NT2/D1 (cell line): Measurements from ENCODE around the gene CLEC16A.

Experiments
- DNase-seq: peaks from one replicate; pipeline ENCODE4 v3.0.0-alpha.2; 2011; ENCODE audit warnings: low read depth, low spot score
- H3K27me3 ChIP-seq: 2 replicates; pipeline ENCODE4 v1.6.0; 2011; ENCODE audit warnings: mild to moderate bottlenecking; ENCODE audit not compliant: insufficient read length, insufficient read depth
- H3K36me3 ChIP-seq: 2 replicates; pipeline ENCODE4 v1.6.1; 2011; ENCODE audit warnings: mild to moderate bottlenecking, low read length, mixed read lengths; ENCODE audit not compliant: insufficient read depth, insufficient read length
- H3K4me1 ChIP-seq: 2 replicates; pipeline ENCODE4 v1.5.1; 2011; ENCODE audit not compliant: insufficient read depth, insufficient read length
- H3K4me3 ChIP-seq: 2 replicates; pipeline ENCODE4 v1.5.1; 2011; ENCODE audit warnings: low read depth; ENCODE audit not compliant: insufficient read length
- H3K9ac ChIP-seq: 2 replicates; pipeline ENCODE4 v1.6.0; 2011; ENCODE audit warnings: low read depth; ENCODE audit not compliant: insufficient read length
- H3K9me3 ChIP-seq: 2 replicates; pipeline ENCODE4 v1.5.1; 2011; ENCODE audit warnings: mild to moderate bottlenecking, low read length; ENCODE audit not compliant: insufficient read depth
- SUZ12 ChIP-seq: IDR thresholded peaks from 2 replicates; pipeline ENCODE4 v1.6.1; 2011; ENCODE audit not compliant: insufficient read length, insufficient read depth; ENCODE audit errors: extremely low read depth
- YY1 ChIP-seq: IDR thresholded peaks from 2 replicates; pipeline ENCODE4 v1.6.1; 2011; ENCODE audit not compliant: insufficient read length, insufficient read depth
- ZNF274 ChIP-seq: IDR thresholded peaks from 2 replicates; pipeline ENCODE4 v1.6.1; 2011; ENCODE audit warnings: mild to moderate bottlenecking, low read depth, low read length

Gene CLEC16A

GRCh38 chr16:11211061-11211976, 267.0 kb downstream of the CLEC16A start:
- Histone ChIP-seq H3K36me3 (no peaks in the 10 kb centered on the region), H3K4me3 (no peak overlapping the region), H3K9ac (no peak overlapping the region), H3K4me1 (peaks cover 2% of the 10 kb centered on the region), H3K9me3 (peaks cover 22% of the 10 kb centered on the region), H3K27me3 (no peaks in the 10 kb centered on the region)
- no peak for DNase-seq
- TF ChIP-seq ZNF274: no peak
- TF ChIP-seq YY1: no peak
- no peak for TF ChIP-seq SUZ12

DNA sequence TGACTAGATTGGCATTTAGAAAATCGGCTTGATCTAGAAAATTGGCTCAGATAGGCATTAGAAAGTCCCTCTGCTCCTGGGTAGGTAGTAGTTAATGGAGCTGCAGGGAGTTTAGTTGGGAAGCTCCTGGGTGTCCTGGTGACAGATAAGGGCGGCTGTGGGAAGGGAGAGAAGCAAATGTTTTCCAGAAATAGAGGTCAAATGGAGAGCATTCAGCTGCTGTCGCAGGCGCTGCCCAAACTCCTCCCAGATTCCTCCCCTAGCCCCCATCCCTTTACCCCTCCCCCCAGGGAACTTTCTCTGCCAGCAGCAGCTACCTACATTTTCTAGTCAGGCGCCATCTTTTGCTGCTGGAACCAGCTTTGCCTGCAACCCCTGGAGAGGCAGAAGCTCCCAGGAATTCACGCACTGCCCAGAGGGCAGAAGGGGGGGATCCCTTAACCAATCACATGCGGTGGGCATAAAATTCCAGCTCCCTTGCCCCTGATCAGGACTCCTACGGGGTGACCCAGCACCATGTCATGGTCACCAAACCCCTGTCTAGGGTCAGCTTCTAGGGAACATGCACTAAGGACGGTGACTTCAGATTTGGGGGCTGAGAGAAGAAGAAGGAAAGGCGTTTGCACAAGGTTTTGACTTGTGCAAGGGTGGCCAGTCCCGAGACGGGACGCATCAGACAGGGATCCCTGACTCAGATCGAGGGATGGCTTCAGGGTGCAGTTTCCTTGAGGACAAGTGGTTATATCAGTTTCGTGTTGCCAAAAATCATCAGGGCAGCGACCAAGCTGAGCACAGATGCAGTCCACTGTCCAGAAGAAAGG, 267.8 kb downstream of the CLEC16A start:
- H3K27me3 ChIP-seq: no peaks in the 10 kb centered on the region
- H3K4me1 ChIP-seq: peaks cover 2% of the 10 kb centered on the region
- no peaks in the 10 kb centered on the region for H3K36me3 ChIP-seq
- H3K4me3 ChIP-seq: no peak overlapping the region
- no peak overlapping the region for H3K9ac ChIP-seq
- TF ChIP-seq YY1 (no peak), SUZ12 (no peak), ZNF274 (no peak)
- H3K9me3 ChIP-seq: peaks cover 23% of the 10 kb centered on the region
- DNase-seq: no peak

GRCh38 chr16:11212798-11213196, 268.4 kb downstream of the CLEC16A start:
- no peak for TF ChIP-seq SUZ12
- no peak for TF ChIP-seq YY1
- TF ChIP-seq ZNF274: no peak
- Histone ChIP-seq H3K4me1 (peaks cover 2% of the 10 kb centered on the region), H3K4me3 (no peak overlapping the region), H3K27me3 (no peaks in the 10 kb centered on the region), H3K9ac (no peak overlapping the region), H3K9me3 (peaks cover 19% of the 10 kb centered on the region), H3K36me3 (no peaks in the 10 kb centered on the region)
- DNase-seq: no peak

GRCh38 chr16:11213373-11213772, 269.0 kb downstream of the CLEC16A start:
- Histone ChIP-seq H3K36me3 (no peaks in the 10 kb centered on the region), H3K4me1 (peaks cover 2% of the 10 kb centered on the region), H3K9me3 (peaks cover 19% of the 10 kb centered on the region), H3K4me3 (no peak overlapping the region), H3K9ac (no peak overlapping the region), H3K27me3 (no peaks in the 10 kb centered on the region)
- no peak for DNase-seq
- TF ChIP-seq YY1: no peak
- TF ChIP-seq ZNF274: no peak
- TF ChIP-seq SUZ12: no peak

DNA sequence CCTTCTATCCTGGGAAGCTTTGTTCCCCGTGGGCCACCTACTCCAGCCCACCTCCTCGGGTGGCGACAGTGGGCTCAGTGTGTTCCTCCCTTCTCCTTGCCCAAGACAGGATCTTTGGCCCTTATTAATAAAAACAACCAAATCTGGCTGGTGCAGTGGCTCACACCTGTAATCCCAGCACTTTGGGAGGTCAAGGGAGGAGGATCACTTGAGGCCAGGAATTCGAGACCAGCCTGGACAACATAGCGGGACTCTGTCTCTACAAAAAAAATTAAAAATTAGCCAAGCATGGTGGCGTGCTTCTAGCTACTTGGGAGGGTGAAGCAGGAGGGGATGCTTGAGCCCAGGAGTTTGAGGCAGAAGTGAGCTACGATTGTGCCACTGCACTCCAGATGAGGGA, 269.4 kb downstream of the CLEC16A start:
- Histone ChIP-seq H3K4me3 (no peak overlapping the region), H3K36me3 (no peaks in the 10 kb centered on the region), H3K9ac (no peak overlapping the region), H3K4me1 (peaks cover 2% of the 10 kb centered on the region), H3K27me3 (no peaks in the 10 kb centered on the region), H3K9me3 (peaks cover 22% of the 10 kb centered on the region)
- DNase-seq: no peak
- TF ChIP-seq ZNF274: no peak
- no peak for TF ChIP-seq YY1
- TF ChIP-seq SUZ12: no peak

- H3K4me1 ChIP-seq: peaks cover 2% of the 10 kb centered on the region
- H3K9me3 ChIP-seq: peaks cover 29% of the 10 kb centered on the region
- no peak for DNase-seq
- TF ChIP-seq YY1 (no peak), ZNF274 (no peak), SUZ12 (no peak)
- no peaks in the 10 kb centered on the region for H3K27me3 ChIP-seq
- H3K4me3 ChIP-seq: no peak overlapping the region
- H3K36me3 ChIP-seq: no peaks in the 10 kb centered on the region
- no peak overlapping the region for H3K9ac ChIP-seq
These were observed 271.7 kb downstream of the CLEC16A start for GRCh38 chr16:11215935-11216556.
